Stimulated activated CD8-positive, alpha-beta memory T cell treated with anti-CD3 and anti-CD28 coated beads, Interleukin-2, amount 100 ng/mL, for 48 hours (primary cell): ENCODE measurements around the gene C1QTNF6.

Source experiments
- DNase-seq, 2 donors: peaks; one replicate each; pipeline ENCODE4 v3.0.0-alpha.2; 2020; ENCODE audit warnings: low read depth in 2 of 2

C1QTNF6 gene

GRCh38 chr22:37190262-37190780 is 2.3 kb upstream of the C1QTNF6 start:
- DNase-seq, result no peak

GRCh38 chr22:37188901-37189466 is 937 bp upstream of the C1QTNF6 start:
- no peak for DNase-seq

DNA sequence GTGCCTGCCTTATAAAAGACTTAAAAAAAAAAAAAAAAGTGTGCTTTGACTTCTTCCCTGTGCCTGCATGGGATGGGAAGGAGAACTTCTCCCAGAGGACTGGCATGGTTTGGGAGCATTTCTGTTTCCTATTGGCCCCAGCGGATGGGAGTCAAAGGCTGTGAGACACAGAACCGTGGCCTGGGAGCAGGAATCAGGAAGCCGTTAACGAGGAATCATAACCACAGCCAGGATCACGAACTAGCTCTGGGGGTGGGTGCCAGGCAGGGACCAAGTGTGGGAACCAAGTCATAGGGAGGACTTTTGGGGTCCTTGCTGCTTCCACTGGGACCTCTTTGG is 526 bp downstream of the C1QTNF6 start:
- no peak for DNase-seq

DNA sequence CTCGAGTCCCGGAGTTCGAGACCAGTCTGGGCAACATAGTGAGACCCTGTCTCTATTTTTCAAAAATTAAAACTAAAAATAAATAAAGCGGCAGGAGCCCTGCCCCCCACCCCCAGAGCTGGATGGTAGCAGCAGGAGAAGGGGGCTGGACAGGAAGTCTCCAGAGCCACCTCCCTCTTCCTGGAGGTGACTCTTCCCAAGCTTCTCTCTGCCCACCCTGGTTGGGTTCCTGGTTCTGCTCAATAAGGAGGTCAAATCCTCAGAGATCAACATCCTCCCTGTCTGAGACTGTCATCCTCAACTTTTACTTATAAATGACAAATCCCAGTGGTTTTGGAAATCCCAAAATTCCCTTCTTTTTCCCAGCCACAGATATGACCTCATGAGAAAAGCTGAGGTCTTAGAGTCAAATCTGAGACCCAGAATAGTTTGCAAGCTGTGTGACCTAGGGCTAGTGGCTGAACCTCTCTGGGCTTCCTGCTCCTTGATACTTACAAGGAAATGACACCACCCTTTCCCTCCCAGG is 987 bp downstream of the C1QTNF6 start:
- no peak for DNase-seq

DNA sequence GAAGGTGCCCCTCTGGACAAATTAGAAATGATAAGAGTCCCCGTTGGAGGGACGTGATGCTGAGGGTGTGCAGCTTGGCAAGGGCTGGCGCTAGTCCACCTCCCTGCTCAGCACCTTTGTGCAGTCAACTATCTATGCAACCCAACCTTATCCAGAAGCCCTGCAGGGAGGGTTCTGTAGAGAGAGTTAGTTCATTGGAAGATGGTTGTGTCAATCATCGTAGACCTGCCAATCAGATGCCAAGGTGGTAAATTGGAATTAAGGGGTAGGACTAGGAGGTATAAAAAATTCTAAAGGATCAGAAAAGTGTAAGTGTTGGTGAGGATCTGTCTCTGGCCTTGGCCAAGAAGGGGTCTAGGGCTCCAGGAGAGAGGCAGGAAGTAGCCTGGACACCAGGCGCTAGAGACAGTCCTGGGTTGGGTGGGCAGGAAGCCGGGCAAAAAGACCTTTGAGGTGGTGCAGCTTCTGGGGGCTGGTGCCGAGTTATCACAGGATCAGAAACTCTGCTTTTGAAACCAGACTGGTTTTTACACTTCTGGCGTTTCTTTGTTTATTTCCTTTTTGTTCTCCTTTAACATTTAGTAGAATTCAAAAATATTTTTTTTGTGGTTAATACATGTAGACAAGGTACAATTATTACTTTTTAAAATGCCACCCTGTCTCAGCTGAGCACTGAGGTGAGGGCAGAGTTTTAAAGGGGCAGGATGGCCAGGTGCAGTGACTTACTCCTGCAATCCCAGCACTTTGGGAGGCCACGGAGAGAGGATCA is 1.6 kb downstream of the C1QTNF6 start:
- no peak for DNase-seq

DNA sequence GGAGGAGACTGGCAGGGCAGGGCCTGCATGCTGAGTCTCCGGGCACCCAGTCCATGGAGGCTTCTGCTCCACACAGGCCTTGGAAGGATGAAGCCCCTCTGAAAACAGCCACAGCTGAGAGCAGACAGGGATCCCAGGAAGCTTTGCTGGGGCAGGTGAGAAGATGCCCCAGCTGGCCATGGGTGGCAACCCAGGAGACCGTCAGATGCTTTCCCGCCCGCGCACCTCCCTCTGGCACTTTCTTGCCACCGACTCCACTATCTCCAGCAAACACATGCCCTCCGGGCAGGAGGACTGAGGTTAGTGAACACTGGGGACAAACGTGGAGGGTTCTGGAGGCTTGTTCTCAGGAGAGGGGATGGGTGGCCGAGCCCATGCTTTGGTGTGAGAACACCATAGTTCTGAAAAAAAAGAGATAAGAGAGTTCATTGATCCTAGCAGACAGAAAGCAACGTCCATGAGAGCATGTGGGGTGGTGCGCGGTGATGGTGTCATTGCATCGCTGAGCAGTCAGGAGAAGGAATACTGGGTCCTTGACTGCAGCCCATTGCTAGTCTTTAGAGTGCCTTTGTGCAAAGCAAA is 2.3 kb downstream of the C1QTNF6 start:
- DNase-seq, result no peak

- no peak for DNase-seq
Observed at GRCh38 chr22:37184816-37185541, 3.1 kb downstream of the C1QTNF6 start.

DNA sequence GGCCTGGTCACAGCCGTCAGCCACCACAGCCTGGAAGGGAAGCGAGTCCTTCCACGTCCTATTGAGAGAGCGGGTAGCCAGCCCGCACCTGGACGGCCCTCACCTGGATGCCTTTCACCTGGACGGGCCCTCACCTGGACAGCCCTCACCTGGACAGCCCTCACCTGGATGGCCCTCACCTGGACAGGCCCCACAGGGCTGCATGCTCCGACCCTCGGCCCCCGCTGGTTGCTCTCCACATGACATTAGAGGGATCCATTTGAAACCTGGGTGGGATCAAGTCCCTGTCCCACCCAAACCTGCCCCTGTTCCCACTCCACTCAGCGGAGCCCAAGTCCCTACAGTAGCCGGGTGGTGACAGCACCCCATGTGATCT is 3.7 kb downstream of the C1QTNF6 start:
- no peak for DNase-seq

GRCh38 chr22:37183432-37184379 is 4.3 kb downstream of the C1QTNF6 start:
- DNase-seq, result no peak

DNA sequence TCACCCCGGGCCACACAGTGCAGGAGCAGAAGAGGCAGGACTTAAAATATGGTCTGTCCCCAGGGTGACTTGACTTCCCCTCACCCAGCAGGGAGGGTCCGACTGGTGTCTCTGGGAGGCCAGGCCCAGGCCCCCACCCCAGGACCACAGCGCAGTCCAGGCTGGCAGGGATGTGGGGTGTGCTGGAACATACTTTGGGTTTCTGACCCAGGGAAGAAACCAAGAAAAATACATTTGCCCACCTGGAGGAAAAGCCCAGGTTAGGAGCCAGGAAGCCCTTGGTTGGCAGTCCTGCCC is 5.2 kb downstream of the C1QTNF6 start:
- DNase-seq, result no peak

- DNase-seq, result no peak
Observed at GRCh38 chr22:37182101-37182948, 5.7 kb downstream of the C1QTNF6 start.

GRCh38 chr22:37181681-37182080 is 6.4 kb downstream of the C1QTNF6 start:
- DNase-seq, result no peak

DNA sequence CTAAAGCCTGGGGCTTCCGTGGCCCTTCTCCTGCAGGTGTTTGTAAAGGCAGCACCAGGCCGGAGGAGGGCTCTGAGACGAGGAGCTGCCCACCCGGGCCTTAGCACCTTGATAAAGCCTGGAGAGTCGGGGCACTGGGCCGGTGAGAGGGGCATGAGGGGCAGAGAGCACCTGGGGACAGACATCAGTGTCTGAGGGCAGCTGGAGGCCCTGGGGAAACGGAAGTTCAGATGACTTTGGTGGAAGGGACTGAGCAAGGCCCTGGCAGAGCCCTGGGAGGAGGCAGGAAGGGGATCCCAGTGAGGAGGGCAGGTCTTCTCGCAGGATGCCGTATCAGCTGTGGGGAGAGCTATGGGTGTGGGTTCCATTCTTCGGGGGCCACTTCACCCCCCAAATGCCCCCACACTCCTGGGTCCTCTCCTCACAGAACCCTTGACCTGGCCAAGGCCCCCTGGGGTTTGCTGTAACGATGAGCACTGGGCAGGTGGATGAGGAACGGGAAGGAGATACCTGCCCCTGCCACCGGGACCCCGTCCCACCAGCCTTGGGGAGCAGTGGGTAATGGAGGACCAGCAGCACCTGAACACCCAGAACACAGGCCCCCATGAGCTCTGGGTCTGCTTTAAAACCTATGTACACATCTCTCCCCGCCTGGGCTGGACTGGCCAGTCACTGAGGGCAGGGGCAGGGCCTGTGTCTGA is 7.4 kb downstream of the C1QTNF6 start:
- DNase-seq, result no peak

GRCh38 chr22:37179622-37180420 is 8.2 kb downstream of the C1QTNF6 start:
- no peak for DNase-seq

GRCh38 chr22:37179126-37179470 is 8.9 kb downstream of the C1QTNF6 start:
- no peak for DNase-seq

GRCh38 chr22:37178350-37179125 is 9.5 kb downstream of the C1QTNF6 start:
- no peak for DNase-seq

DNA sequence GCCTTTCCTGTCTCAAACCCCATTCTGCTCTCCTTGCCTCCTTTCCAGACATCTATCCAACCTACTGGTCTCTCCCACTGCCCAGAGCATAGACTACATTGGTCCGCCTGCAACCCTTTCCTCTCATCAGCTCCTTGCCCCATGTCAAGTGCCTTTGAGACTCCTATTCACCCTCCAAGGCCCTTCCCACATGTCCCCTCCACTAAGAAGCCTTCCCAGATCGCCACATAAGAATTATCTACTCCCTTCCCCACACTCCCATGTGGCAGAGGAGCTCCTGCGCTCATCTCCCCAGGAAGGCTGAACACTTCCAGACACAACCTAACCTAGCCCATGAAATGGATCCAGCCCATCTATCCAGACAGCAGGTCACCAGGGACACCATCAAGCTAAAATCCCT is 10.3 kb downstream of the C1QTNF6 start:
- no peak for DNase-seq

DNA sequence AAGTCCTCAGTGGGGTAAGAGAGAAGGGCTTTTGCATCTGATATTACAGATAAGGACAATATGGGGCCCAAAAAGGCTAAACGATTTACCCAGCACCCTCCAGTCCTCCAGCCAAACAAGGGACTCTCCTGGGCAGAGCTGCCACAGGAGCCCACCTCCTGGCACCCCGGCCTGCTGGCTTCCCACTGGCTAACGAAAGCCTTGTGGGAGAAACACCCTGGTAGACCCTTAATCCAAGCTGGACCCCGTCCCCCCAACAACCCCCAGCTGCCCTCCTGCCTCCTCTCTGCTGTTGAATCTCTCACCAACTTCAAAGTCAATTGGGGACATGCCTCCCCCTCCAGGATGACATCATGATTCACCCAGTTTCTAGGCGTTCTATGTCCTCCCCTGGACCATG is 10.8 kb downstream of the C1QTNF6 start:
- no peak for DNase-seq
